Vagina (tissue), 2 donors: ENCODE data around the gene CACNA2D4. TPM values are rescaled to one million over a fixed set of nuclear protein-coding genes. Genes with fewer than 3 reads are reported as not detected.

Experiments used
- DNase-seq, 2 donors: peaks; one replicate each; pipeline ENCODE4 v3.0.0-alpha.2; 2017; ENCODE audit errors: extremely low spot score in 2 of 2
- H3K27ac ChIP-seq: fragments of 200-600 bp; sonication (generic); one replicate; pipeline ENCODE4 v1.5.1; 2019
- H3K27me3 ChIP-seq: fragments of 200-600 bp; sonication (generic); one replicate; pipeline ENCODE4 v1.5.1; 2019
- H3K36me3 ChIP-seq, 2 donors: fragments of 200-600 bp; sonication (generic); one replicate each; pipeline ENCODE4 v1.5.1; 2017 to 2019
- H3K4me1 ChIP-seq: fragments of 200-600 bp; sonication (generic); one replicate; pipeline ENCODE4 v1.5.1; 2019
- H3K4me3 ChIP-seq, 2 donors: fragments of 200-600 bp; sonication (generic); 1 replicate in 1 of 2; 2 replicates in 1 of 2; pipeline ENCODE4 v1.5.1; 2016 to 2019
- H3K9me3 ChIP-seq: fragments of 200-600 bp; sonication (generic); one replicate; pipeline ENCODE4 v1.5.1; 2019
- CTCF ChIP-seq, 3 experiments: fragments of 450-650 bp in 2 of 3; fragments of 200-600 bp in 1 of 3; sonication (generic) in 1 of 3; IDR thresholded peaks; one replicate each; pipeline ENCODE4 v1.5.1; 2017 to 2019; ENCODE audit warnings: antibody characterized with exemption in 3 of 3, mild to moderate bottlenecking in 2 of 3, moderate library complexity in 2 of 3
- POLR2A ChIP-seq, 2 donors: fragments of 450-650 bp; IDR thresholded peaks; one replicate each; pipeline ENCODE4 v1.6.1; 2017; ENCODE audit warnings: antibody characterized with exemption in 2 of 2, mild to moderate bottlenecking in 2 of 2, moderate library complexity in 2 of 2
- POLR2AphosphoS5 ChIP-seq, 2 donors: sonication (generic); formaldehyde crosslinking; IDR thresholded peaks; one replicate each; pipeline ENCODE4 v1.9.0; 2017; ENCODE audit warnings: antibody characterized with exemption in 2 of 2, mild to moderate bottlenecking in 2 of 2, low read depth in 1 of 2; ENCODE audit not compliant: insufficient read depth in 1 of 2
- intact Hi-C: fragments of 100-400 bp; cut with DNase I; formaldehyde crosslinking; loops from one replicate; pipeline ENCODE4 v1.15.1; 2023
- total RNA-seq: library from RNA; depleted of rRNA; stranded (reverse); fragments of >200 nt; gene quantifications from one replicate; pipeline ENCODE4 v1.2.3, GENCODE V29; 2016

The CACNA2D4 gene
- 2.2 TPM for total RNA-seq

- Histone ChIP-seq H3K27ac (no peak within 1 kb of the TSS), H3K36me3 (no peaks in the 10 kb centered on the region), H3K4me1 (no peaks in the 10 kb centered on the region), H3K27me3 (no peaks in the 10 kb centered on the region), H3K4me3 (peak within 1 kb of the TSS in 1 of 2 donors; percentile 13), H3K9me3 (no peaks in the 10 kb centered on the region)
- intact Hi-C loops, result no loop called here
- TF ChIP-seq POLR2AphosphoS5 (IDR thresholded peaks at IDR 0.05; ENCODE audit: insufficient read depth in 1 of 2, low read depth in 1 of 2) (no peak), POLR2A (IDR thresholded peaks at IDR 0.05) (no peak), CTCF (IDR thresholded peaks at IDR 0.05) (no peak)
- peak; percentile 67 to 90 for DNase-seq
These were observed at the start of gene CACNA2D4 for GRCh38 chr12:1918081-1918883. TSS of gene CACNA2D4 (minus strand) at chr12:1918652. CDS start at chr12:1918473, 179 bp downstream.

- Histone ChIP-seq H3K27ac (no peak overlapping the region), H3K9me3 (no peaks in the 10 kb centered on the region), H3K27me3 (no peaks in the 10 kb centered on the region), H3K36me3 (peaks cover 0 to 13% of the 10 kb centered on the region in 2 donors), H3K4me3 (no peak overlapping the region), H3K4me1 (no peaks in the 10 kb centered on the region)
- DNase-seq, result no peak
- intact Hi-C loops, result no loop called here
- TF ChIP-seq POLR2AphosphoS5 (IDR thresholded peaks at IDR 0.05; ENCODE audit: insufficient read depth in 1 of 2, low read depth in 1 of 2), result no peak
- no peak for TF ChIP-seq POLR2A (IDR thresholded peaks at IDR 0.05)
- TF ChIP-seq CTCF (IDR thresholded peaks at IDR 0.05), result no peak
These were observed 48.2 kb upstream of the CACNA2D4 start for GRCh38 chr12:1966561-1967226.

GRCh38 chr12:1965916-1966315, 47.5 kb upstream of the CACNA2D4 start:
- TF ChIP-seq CTCF (IDR thresholded peaks at IDR 0.05), result no peak
- TF ChIP-seq POLR2AphosphoS5 (IDR thresholded peaks at IDR 0.05; ENCODE audit: insufficient read depth in 1 of 2, low read depth in 1 of 2), result no peak
- TF ChIP-seq POLR2A (IDR thresholded peaks at IDR 0.05), result no peak
- H3K4me1 ChIP-seq, result no peaks in the 10 kb centered on the region

GRCh38 chr12:1962051-1963020, 43.9 kb upstream of the CACNA2D4 start:
- Histone ChIP-seq H3K4me1 (no peaks in the 10 kb centered on the region), H3K27ac (no peak overlapping the region), H3K9me3 (no peaks in the 10 kb centered on the region), H3K36me3 (peaks cover 0 to 13% of the 10 kb centered on the region in 2 donors), H3K27me3 (no peaks in the 10 kb centered on the region), H3K4me3 (no peak overlapping the region)
- TF ChIP-seq POLR2A (IDR thresholded peaks at IDR 0.05) (no peak), CTCF (IDR thresholded peaks at IDR 0.05) (no peak), POLR2AphosphoS5 (IDR thresholded peaks at IDR 0.05; ENCODE audit: insufficient read depth in 1 of 2, low read depth in 1 of 2) (no peak)
- intact Hi-C loops, result no loop called here
- DNase-seq, result no peak

More at GRCh38 chr12:1965916-1966315, 47.5 kb upstream of the CACNA2D4 start:
- no peaks in the 10 kb centered on the region for H3K9me3 ChIP-seq
- H3K4me3 ChIP-seq, result no peak overlapping the region
- no peak for DNase-seq
- intact Hi-C loops, result no loop called here
- H3K36me3 ChIP-seq, result peaks cover 0 to 13% of the 10 kb centered on the region in 2 donors
- H3K27ac ChIP-seq, result no peak overlapping the region
- H3K27me3 ChIP-seq, result no peaks in the 10 kb centered on the region
